T-helper 2 cell treated with Interferon-gamma antibody and Interleukin-4, amounts not matched to agents 100 ng/mL and 5 ng/mL, for 36 hours (primary cell): ENCODE measurements around the gene PTPN21. TPM values are rescaled to one million over a fixed set of nuclear protein-coding genes. Genes with fewer than 3 reads are reported as not detected.

Source experiments
- intact Hi-C: fragments of 100-400 bp; cut with micrococcal nuclease; formaldehyde crosslinking; loops from one replicate; pipeline ENCODE4 v1.15.1; 2023
- total RNA-seq: library from RNA; stranded (reverse); gene quantifications from 2 replicates; pipeline ENCODE4 v1.2.3, GENCODE V29; 2022

PTPN21 gene
- 0.23 TPM in 1 of 2 replicates, not detected in the other for total RNA-seq

DNA sequence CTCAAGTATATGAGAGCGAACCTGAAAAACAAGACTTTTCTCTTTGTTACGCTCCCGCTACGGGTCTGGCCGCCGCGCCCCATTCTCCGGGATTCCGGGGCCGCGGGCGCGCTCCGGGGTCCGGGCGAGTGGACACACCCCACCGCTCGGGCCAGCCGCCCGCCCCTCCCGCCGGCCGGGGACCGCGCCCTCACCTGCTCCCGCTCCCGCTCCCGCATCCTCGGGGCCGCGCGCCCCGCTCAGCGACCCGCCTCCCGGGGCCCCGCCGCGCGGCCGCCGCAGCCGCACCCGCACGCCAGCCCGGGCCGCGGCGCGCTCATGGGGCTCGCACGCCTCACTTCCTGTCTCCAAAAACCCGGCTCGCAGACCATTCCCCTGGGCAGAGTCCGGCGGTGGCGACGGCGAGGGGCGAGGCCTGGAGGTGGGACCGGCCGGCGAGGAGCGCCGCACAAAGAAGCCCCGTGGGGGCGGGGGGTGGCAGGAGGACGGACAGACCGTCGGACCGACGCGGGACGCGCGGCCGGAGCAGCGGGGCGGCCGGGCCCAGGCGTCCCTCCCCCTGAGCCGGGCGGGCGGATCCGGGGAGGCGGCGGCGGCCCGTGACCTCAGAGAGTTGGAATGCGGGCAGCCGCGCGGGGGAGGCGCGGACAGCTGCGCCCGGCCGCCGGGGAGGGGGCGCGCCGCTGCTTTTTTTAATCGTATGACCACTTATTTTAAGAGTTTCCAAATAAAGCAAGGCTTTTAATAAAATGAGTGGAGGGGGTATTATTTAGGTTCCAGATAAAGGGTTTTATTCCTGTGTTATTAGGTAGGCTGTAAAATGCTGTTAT lies at the start of gene PTPN21:
TSS of gene PTPN21 (minus strand) at position 551 of the 830 bp plus-strand sequence. CDS start 4,590 bp downstream, outside the sequence.
- intact Hi-C loops: loop anchor here (1.0 to 10.0 kb wide), 4 partner anchors 8 to 610 kb away; partner anchors contain the start of genes GPR65 and TTC8

- intact Hi-C loops: no loop called here
Observed at GRCh38 chr14:88604212-88604611, 49.4 kb upstream of the PTPN21 start.

DNA sequence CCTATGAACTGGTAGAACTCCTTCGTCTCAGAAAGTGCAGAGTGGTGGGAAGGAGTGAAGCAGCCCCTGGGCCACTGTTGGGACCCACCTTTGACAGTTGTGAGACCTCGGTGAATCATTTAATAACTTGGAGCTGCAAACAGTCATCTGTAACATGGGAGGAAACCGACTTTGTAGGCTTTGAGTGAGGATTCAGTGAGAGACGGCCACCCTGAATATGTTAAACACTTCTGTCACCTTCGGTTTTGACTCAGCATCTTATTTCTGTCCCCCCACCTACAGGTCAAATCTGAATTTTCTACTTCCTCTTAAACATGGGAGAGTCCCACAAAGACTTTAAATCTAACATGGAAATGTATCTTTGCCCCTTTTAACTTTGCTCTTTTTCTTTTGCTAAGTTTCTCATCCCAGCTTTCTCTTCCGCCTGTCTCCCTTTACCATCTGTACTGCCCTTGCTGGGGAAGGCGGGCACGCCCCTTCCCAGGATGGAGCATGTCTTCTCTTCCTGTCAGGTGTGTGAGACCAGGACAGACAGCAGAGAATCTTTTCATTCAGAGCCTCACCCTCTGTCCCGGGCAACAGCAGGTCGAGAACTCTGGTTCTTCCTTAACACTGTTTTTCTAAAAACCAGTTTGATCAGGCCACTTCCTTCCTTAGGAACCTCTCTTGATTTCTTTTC lies 45.1 kb upstream of the PTPN21 start:
- intact Hi-C loops: no loop called here

GRCh38 chr14:88599326-88599725 lies 44.5 kb upstream of the PTPN21 start:
- intact Hi-C loops: no loop called here

- intact Hi-C loops: no loop called here
Observed at GRCh38 chr14:88598097-88598675, 43.4 kb upstream of the PTPN21 start.

DNA sequence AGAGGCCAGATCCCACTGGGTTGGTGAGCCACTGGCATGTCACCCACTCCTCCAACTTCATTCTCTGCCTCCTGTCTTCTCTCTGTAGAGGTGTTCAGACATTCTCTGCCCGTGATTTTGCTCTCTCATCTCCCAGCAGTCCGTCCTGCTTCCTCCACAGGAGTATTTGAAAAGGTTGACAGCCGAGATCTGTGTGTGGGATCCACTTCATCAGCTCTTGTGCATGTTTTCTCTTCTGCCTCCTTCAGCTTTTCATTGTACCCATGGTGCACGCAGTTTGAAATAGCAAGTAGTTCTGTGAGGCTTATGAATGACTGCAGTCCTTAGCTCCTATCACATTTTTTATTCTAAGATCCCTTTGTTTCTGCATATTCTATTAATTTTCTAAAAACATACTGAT lies 42.8 kb upstream of the PTPN21 start:
- intact Hi-C loops: no loop called here

DNA sequence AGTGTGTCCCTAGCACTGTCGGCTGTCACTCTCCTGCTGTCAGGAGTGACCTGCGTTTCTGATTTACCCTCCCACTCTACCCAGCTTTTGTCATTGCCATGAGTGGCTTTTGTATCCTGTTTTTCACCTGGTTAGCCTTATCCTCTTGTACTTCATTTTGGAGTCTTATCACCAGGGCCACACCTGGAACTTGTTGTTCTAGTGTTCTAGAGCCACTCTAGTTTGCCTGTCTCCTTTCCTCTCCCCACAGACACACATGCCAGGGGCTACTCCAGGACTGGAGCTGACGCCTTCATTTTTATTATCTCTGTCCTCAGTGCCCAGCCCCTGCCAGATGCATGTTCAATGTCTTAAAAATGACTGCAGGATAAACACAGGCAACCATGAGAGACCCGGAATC lies 42.2 kb upstream of the PTPN21 start:
- intact Hi-C loops: no loop called here

GRCh38 chr14:88592031-88592430 lies 37.2 kb upstream of the PTPN21 start:
- intact Hi-C loops: no loop called here

- intact Hi-C loops: no loop called here
Observed at GRCh38 chr14:88590173-88590572, 35.4 kb upstream of the PTPN21 start.

DNA sequence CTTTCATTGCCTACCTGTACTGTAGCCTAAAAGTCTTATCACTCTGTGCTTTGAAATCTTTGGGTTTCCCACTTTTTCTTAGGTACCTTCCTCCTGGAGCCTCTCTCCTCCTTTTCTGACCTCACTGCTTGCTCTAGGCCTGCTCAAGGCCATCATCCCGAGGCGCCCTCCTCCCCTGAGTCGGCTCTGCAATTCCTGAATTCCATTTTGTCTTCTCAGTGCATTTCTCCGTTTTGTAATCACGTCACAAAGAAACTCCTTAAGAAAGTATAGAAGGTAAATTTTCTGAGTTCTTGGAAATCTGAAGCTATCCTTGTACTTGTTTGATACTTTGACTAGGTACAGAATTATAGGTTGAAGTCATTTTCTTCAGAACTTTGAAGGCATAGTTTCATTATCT lies 33.3 kb upstream of the PTPN21 start:
- intact Hi-C loops: no loop called here

- intact Hi-C loops: no loop called here
Observed at GRCh38 chr14:88584451-88584850, 29.6 kb upstream of the PTPN21 start.

DNA sequence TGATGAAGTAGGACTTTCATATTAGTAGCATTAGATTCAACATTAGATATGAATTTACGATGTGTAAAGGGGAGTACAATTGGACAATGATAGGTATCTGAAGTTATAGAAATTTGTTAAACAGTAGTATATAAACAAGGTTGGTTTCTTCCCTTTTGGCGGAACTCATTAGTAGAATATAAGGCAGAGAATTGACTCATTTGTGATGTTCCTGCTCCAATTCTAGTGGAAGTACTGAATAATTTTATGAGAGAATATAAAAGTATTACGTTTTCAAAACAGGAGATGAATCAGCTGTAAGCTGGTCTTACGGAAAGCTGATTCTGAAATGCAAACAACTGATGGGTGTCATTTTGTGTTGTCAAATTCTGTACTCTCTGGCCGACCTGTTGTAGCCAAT lies 21.4 kb upstream of the PTPN21 start:
- intact Hi-C loops: no loop called here

GRCh38 chr14:88572117-88572516 lies 17.3 kb upstream of the PTPN21 start:
- intact Hi-C loops: no loop called here

DNA sequence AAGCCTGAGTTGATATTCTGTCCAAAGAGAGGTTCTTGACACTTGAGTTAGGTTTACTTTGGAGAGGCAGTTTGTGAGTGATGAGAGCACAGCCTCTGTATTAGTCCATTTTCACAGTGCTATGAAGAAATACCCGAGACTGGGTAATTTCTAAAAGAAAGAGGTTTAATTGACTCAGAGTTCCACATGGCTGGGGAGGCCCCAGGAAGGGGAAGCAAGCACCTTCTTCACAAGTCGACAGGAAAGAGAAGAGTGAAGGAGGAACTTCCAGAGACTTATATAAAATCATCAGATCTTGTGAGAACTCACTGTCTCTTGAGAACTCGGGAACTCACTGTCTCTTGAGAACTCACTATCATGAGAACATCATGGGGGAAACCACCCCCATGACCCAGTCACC lies 13.4 kb upstream of the PTPN21 start:
- intact Hi-C loops: no loop called here

GRCh38 chr14:88565427-88565826 lies 10.6 kb upstream of the PTPN21 start:
- intact Hi-C loops: no loop called here

- intact Hi-C loops: loop anchor here (2.0 to 5.0 kb wide), 4 partner anchors 177 to 1393 kb away; partner anchors contain the start of genes EML5, GALC, SPATA7 and TDP1
Observed at GRCh38 chr14:88563845-88564244, 9.0 kb upstream of the PTPN21 start.

DNA sequence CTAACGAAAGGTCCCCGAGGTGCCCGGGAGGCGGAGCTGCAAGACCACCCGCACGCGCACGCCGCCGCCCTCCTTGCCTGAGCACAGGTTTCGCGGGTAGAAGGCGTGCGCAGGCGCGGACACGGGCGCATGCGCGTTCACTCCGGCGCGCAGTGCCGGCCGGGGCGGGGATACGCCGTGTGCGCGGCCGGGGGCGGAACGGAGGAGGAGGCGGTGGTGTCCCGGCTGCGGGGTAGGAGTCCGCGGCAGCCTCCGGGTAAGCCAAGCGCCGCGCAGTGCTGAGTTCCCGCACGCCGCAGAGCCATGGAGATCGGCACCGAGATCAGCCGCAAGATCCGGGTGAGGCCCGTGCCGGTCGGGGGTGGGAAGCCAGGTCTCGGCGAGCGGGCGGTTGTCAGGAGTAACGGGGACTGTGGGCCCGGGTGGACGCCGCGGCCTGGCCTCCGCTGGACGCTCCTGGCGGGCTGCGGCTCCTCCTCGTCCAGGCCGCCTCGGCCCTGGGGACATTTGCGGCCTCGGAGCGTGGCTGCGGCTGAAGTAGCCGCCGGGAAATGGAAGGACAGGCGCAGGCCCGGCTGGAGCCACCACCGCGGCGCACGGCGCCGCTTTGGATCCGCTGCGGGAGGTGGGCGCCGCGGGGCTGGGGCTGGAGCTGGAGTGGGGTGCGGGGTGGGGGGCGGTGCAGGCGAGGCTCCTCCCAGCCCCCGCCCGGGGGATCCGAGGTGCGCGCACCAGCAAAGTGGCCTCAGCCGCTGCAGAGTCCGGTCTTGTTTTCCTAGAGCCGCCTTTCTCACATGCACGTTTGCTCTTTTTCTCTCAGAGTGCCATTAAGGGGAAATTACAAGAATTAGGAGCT lies 8.3 kb upstream of the PTPN21 start, which contains the start of gene ZC3H14:
TSS of gene ZC3H14 (plus strand) at position 207 of the 856 bp plus-strand sequence. CDS start at position 304, 97 bp downstream.
- intact Hi-C loops: loop anchor here (1.0 to 5.0 kb wide), 5 partner anchors 9 to 1394 kb away; partner anchors contain the start of genes EML5, GALC, SPATA7 and TDP1

DNA sequence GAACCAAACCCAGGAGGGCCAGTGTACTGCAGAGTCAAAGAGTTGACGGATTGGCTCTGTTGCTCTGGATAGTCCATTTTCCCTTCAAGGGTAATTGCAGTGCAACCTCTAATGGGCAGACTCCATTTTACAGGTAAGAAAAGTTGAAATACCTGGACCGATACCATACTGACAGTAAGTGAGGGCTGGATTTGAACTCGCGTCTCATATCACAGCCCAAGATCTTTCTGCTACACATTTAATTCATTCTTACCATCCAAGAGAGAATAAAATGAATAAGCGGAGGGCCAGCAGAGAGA lies 7.7 kb upstream of the PTPN21 start:
- intact Hi-C loops: loop anchor here (1.0 to 5.0 kb wide), 5 partner anchors 8 to 1395 kb away; partner anchors contain the start of genes EML5, GALC, SPATA7 and TDP1

GRCh38 chr14:88559852-88560251 lies 5.0 kb upstream of the PTPN21 start:
- intact Hi-C loops: loop anchor here (5.0 to 10.0 kb wide), 3 partner anchors 173 to 1397 kb away; partner anchors contain the start of genes SPATA7 and TDP1

GRCh38 chr14:88556581-88556980 lies 1.8 kb upstream of the PTPN21 start:
- intact Hi-C loops: loop anchor here (2.0 to 10.0 kb wide), 2 partner anchors 64 to 612 kb away; no protein-coding TSS in a partner anchor
